ENCODE data around the gene PGS1.
"Not testable (repeated sequence)": the region's sequence is repeated elsewhere in the genome, so short reads cannot be mapped to it uniquely, and the experiment has no call there.

The PGS1 gene

GRCh38 chr17:78450696-78451345 is 72.4 kb downstream of the PGS1 start:
- no peak for DNase-seq

DNA sequence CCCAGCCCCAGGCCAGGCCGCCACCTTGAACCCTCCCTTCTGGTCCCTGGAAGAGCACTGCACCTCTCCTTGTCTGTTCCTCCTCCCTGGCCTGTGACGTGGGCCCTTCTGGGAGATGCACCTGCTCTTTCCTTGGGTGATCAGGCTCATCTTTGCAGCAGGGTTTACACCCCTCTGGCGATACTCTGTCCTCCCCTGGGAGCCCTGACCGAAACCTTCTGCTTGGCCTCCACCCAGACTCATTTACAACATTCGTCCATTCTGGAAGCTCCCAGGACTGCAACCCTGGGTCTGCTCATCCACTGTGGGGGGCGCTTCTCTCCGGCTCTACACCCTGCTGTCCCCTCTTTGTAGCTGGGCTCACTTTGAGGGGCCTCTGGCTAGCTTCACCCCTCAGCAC is 73.3 kb downstream of the PGS1 start:
- DNase-seq, result no peak

DNA sequence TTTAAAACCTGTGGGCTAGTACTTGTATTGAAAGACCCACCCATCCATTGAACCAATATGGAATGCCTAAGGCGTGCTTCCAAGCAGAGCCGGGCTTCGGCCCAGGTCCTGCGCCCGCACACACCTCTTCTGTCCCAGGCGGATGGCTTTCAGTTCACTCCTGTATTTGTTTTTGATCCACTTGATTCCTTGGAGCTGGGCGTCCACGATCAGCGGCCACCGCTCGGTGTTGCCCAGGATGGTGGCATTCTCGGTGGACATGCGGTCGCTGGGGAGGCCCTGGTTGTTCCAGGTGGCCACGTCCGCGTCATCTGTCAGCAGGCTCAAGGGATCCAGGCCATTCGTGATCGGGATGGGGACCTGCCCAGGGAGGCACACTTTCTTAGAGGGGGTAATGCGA is 75.9 kb downstream of the PGS1 start:
- no peak for DNase-seq

DNA sequence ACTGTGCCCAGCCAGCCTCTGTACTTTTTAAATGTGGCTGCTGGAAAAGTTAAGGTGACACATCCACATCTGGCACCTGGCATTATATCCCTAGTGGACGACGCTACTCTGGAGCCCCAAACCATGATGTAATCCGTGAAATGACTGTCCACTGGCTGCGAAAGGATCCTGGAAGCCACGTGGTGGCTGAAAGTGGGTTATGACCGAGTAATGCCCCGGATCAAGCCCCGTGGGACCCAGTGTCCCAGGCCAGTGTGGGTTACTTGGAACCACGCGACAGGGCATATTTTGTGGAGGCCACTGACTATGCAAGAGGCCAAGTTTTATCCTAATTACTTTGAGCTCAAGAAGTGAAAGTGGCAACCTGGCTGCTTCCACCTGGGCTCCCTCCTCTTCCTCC is 79.6 kb downstream of the PGS1 start:
- no peak for DNase-seq

DNA sequence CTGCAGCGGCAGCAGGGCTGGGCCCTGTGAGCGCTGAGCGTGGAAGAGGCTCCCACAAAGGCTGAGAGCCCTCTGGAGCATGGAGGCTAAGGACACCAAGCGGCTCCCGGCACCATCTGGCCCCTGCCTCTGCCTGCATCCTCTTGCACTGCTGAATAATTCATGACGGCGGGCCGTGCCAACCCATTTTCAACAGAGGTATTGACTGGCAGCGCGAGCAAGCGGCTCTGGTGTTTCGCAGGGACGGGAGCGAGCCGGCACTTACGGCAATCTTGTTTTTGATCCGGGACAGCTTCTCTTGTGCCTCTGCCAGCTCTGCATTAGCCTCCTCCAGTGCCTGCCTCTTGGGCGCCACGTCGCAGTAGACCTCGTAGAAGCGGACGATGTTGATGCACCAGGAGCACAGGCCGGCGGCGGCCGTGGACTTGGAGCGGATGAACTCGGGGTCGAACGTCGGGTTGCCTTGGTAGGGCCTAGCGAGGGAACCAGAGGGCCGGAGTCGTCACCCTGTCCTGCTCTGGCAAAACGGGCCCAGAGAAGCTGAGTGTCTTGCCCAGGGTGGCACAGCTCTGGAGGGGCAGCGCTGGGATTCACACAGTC is 80.4 kb downstream of the PGS1 start:
- DNase-seq, result no peak

GRCh38 chr17:78459696-78460095 is 81.2 kb downstream of the PGS1 start:
- no peak for DNase-seq

DNA sequence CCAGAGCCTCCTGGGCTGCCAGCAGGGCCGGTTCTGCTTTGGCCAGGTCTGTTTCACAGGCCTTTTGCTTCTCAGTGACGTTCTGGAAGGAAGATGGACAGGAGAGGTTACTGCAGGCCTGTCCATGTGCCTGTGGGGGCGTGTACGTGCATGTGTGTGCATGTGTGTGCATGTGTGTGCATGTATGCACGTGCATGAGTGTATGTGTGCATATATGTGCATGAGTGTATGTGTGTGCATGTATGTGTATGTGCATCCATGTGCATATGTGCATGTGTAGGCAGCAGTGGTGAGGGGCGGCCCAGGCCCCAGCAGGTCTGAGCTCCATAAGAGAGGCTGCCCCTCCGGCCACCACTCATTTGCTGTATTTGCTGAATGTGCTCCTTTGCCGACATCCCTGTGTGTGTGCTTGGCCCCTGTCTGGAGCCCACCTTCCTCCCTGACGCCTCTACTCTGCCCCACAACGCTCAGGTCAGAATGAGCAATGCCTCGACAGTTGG is 81.8 kb downstream of the PGS1 start:
- DNase-seq, result no peak

- DNase-seq, result no peak
Observed at GRCh38 chr17:78460951-78461798, 82.7 kb downstream of the PGS1 start.

DNA sequence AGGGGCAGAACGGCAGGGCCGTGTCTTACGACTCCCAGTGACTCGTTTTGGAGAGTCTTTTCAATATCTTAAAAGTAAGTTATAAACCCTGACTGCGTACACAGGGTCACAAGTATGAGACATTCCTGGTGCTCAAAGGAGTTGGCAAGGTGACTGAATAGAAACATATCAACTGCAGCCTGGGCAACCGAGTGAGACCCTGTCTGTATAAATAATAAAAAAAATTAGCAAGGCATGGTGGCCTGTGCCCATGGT is 83.3 kb downstream of the PGS1 start:
- DNase-seq, result no peak

DNA sequence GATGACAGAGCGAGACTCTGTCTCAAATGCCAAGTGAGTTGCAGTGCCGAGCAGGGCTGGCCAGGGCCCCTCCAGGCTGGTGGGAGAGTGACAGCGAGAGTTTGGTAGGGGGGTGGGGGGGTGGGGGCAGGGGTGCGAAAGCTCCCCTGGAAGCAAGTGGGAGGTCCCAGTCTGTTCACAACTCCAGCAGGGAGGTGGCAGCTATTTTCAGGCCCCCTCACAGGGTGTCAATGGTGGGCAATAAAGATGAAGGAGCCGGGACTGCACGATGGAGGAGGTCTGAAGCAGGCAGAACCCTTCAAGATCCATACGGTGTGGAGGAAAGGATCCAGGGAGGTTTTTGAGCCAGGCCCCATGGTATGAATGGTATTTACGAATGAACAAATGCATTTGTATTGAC is 83.7 kb downstream of the PGS1 start:
- no peak for DNase-seq

- DNase-seq, result not testable (repeated sequence)
Observed at GRCh38 chr17:78466109-78466785, 87.8 kb downstream of the PGS1 start.

- no peak for DNase-seq
Observed at GRCh38 chr17:78466786-78467715, 88.6 kb downstream of the PGS1 start.

DNA sequence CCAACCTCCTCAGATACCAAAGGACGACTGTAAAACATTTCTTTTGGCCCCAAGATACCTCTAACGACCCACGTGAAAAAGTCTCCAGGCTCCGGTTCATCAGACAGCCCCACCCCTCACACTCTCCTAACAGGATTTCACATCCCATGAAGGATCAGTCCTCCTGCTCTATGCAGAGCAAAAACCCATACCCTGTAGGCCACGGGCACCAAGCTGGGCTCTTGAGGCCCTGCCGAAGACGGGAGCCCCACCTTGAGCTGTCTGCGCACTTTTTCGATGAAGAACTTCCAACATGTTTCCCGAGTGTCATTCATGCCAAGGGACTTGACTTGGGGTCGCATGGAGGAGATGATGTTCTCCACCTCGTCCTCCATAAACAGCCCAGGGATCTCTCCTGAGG is 89.9 kb downstream of the PGS1 start:
- no peak for DNase-seq

GRCh38 chr17:78469443-78469842 is 91.0 kb downstream of the PGS1 start:
- no peak for DNase-seq

- no peak for DNase-seq
Observed at GRCh38 chr17:78471635-78472034, 93.2 kb downstream of the PGS1 start.

DNA sequence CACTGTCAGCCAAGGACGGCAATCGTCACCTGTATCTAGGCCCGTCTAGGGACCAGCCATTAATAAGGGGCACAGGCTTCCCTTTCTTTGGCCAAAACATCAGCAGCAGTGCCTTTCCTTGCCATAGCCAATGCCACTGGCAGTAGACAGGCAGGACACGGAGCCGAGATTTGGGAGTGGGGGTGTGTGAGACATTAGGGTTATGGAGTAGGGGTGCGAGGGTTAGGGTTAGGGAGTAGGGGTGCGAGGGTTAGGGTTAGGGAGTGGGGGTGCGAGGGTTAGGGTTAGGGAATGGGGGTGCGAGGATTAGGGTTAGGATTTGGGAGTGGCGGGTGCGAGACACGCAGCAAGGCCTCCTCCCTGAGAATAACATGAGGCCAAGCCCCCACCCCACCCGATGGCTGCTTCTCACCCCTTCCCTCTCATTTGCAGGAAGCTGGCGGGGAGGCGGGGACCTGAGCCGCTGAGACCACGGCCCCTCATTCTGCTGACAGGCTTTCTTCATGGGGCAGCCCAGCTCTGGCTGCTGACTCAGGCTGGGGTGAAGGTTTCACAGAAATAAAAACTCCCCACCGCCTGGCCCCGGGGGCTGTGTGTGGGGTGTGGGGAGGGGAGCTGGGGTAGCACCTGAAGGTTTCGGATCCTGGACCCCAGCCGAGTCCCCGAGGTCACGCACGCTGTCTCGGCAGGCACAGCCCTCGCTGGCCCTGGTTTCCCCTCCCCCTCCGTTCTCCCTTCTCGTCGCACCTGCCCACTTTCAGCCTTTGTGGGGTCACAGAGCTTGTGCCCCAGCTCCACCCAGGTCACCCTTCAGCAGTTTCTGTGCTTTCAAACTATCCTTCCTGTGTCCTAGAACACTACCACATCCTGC is 93.8 kb downstream of the PGS1 start:
- no peak for DNase-seq

GRCh38 chr17:78473951-78474613 is 95.6 kb downstream of the PGS1 start:
- DNase-seq, result no peak

Data from effector CD8-positive, alpha-beta T cell (primary cell).